Transverse colon (tissue), 4 donors: Measurements from ENCODE around the gene PRKAR1B. TPM values are rescaled to one million over a fixed set of nuclear protein-coding genes. Genes with fewer than 3 reads are reported as not detected.

Experiments used
- DNase-seq: peaks from one replicate; pipeline ENCODE4 v3.0.0-alpha.2; 2019
- H3K27ac ChIP-seq, 4 donors: fragments of 200-600 bp; sonication (generic); 2 replicates each; pipeline ENCODE4 v1.5.1; 2016 to 2018; ENCODE audit warnings: inconsistent platforms in 4 of 4
- H3K27me3 ChIP-seq: fragments of 200-600 bp; sonication (generic); 2 replicates; pipeline ENCODE4 v1.5.1; 2017; ENCODE audit warnings: inconsistent platforms
- H3K36me3 ChIP-seq, 4 donors: fragments of 200-600 bp; sonication (generic); 2 replicates each; pipeline ENCODE4 v1.5.1; 2017 to 2019; ENCODE audit warnings: inconsistent platforms in 4 of 4
- H3K4me1 ChIP-seq, 4 donors: fragments of 200-600 bp; sonication (generic); 2 replicates each; pipeline ENCODE4 v1.5.1; 2017 to 2020; ENCODE audit warnings: inconsistent platforms in 4 of 4
- H3K4me3 ChIP-seq, 4 donors: fragments of 200-600 bp; sonication (generic); 1 replicate in 1 of 4; 2 replicates in 3 of 4; pipeline versions ENCODE4 v1.5.1 to v1.6.1; 2017 to 2019; ENCODE audit warnings: inconsistent platforms in 4 of 4
- H3K9me3 ChIP-seq, 2 donors: fragments of 200-600 bp; sonication (generic); 2 replicates each; pipeline ENCODE4 v1.5.1; 2017 to 2019; ENCODE audit warnings: inconsistent platforms in 2 of 2
- EP300 ChIP-seq: sonication (generic); formaldehyde crosslinking; IDR thresholded peaks from one replicate; pipeline ENCODE4 v1.6.1; 2017; ENCODE audit warnings: antibody characterized with exemption, low read depth
- POLR2A ChIP-seq: fragments of 450-650 bp; IDR thresholded peaks from one replicate; pipeline ENCODE4 v1.6.1; 2016; ENCODE audit warnings: antibody characterized with exemption, mild to moderate bottlenecking, moderate library complexity
- POLR2AphosphoS5 ChIP-seq, 3 donors: sonication (generic); formaldehyde crosslinking; IDR thresholded peaks; one replicate each; pipeline ENCODE4 v1.6.1; 2016; ENCODE audit warnings: antibody characterized with exemption in 3 of 3
- WGBS, 2 donors: methylation state at CpG; one replicate each; pipeline ENCODE4 v1.1.5; 2018; ENCODE audit warnings: low coverage in 1 of 2; 5-methylcytosine and 5-hydroxymethylcytosine counted together
- in situ Hi-C, 4 donors: fragments of 200-750 bp; cut with MboI; loops; one replicate each; pipeline versions ENCODE4 v1.15.0 to v1.15.1; 2017; ENCODE audit warnings: low sequenced_read_pairs in 3 of 4, low pct_ligation_motif_present in 1 of 4, low pct_unique_long_range_greater_than_20kb in 1 of 4
- intact Hi-C: fragments of 100-400 bp; cut with DNase I; formaldehyde crosslinking; loops from one replicate; pipeline ENCODE4 v1.15.1; 2023; ENCODE audit warnings: low total_unique reads
- total RNA-seq, 4 donors: library from RNA; depleted of rRNA; stranded (reverse); fragments of >200 nt; gene quantifications; one replicate each; pipeline ENCODE4 v1.1.0, GENCODE V29; 2016
- TF ChIP-seq, protein P1 (sequence below), 5 experiments: fragments of 200-600 bp in 3 of 5; fragments of 450-650 bp in 2 of 5; sonication (generic) in 3 of 5; IDR thresholded peaks; 1 replicate in 2 of 5; 2 replicates in 3 of 5; pipeline ENCODE4 v1.5.1; 2016 to 2017; ENCODE audit warnings: antibody characterized with exemption in 5 of 5, inconsistent platforms in 3 of 5, mild to moderate bottlenecking in 2 of 5, moderate library complexity in 1 of 5

PRKAR1B gene
- total RNA-seq = 10 to 100 TPM; 15.7 to 53.9 (median 16.9) TPM

DNA sequence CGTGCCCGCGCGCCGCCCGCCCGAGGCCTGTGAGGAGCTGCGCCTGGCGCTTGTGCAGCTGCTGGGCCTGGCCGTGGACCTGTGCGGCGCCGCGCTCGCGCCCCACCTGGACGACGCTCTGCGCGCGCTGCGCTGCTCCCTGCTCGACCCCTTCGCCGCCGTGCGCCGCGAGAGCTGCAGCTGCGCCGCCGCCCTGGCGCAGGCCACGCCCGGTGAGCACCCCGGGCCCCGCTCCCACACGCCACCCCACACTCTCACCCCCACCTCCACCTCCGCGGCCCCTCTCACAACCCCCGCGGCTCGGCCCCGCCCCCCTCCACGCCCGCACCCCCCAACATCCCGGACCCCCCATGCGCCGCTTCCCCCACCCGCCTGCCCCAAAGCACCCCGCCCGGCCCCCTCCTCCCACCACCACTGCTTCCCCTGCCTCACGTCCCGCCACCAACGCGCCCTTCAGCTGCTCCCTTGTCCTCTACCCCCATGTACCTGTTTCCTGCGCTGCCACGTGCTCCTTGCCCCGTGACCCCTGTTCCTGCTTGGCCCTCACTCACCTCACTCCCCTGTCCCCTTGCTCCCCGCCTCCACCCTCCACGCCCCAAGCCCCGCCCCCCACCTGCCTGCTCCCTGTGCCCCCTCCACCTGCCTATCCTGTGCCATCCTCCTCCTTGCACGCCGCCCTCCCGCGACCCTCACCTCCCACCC lies at the start of gene PRKAR1B:
TSS of gene PRKAR1B (minus strand) at position 178 of the 702 bp plus-strand sequence. CDS start 15,776 bp downstream, outside the sequence.
- Histone ChIP-seq H3K9me3 (no peaks in the 10 kb centered on the region), H3K27ac (peak within 1 kb of the TSS; percentile 70 to 89 (median 80)), H3K27me3 (no peaks in the 10 kb centered on the region), H3K36me3 (peaks cover 0 to 5% (median 0%) of the 10 kb centered on the region in 4 donors), H3K4me1 (peaks cover 0 to 40% (median 22%) of the 10 kb centered on the region in 4 donors), H3K4me3 (peak within 1 kb of the TSS; percentile 74 to 99 (median 91))
- DNase-seq = peak; percentile 61
- no peak for TF ChIP-seq POLR2A
- no peak for TF ChIP-seq EP300
- no peak for TF ChIP-seq POLR2AphosphoS5 (IDR thresholded peaks at IDR 0.05)
- TF ChIP-seq, protein P1, sequence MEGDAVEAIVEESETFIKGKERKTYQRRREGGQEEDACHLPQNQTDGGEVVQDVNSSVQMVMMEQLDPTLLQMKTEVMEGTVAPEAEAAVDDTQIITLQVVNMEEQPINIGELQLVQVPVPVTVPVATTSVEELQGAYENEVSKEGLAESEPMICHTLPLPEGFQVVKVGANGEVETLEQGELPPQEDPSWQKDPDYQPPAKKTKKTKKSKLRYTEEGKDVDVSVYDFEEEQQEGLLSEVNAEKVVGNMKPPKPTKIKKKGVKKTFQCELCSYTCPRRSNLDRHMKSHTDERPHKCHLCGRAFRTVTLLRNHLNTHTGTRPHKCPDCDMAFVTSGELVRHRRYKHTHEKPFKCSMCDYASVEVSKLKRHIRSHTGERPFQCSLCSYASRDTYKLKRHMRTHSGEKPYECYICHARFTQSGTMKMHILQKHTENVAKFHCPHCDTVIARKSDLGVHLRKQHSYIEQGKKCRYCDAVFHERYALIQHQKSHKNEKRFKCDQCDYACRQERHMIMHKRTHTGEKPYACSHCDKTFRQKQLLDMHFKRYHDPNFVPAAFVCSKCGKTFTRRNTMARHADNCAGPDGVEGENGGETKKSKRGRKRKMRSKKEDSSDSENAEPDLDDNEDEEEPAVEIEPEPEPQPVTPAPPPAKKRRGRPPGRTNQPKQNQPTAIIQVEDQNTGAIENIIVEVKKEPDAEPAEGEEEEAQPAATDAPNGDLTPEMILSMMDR (IDR thresholded peaks at IDR 0.05) = no peak
- intact Hi-C loops = loop anchor here (10.0 kb wide), 1 partner anchor 212 kb away; the partner anchor contains the start of gene PDGFA
- in situ Hi-C loops = no loop called here
- 0% methylated on average over 2 to 11 of the region's 66 CpGs for WGBS, 2 donors

DNA sequence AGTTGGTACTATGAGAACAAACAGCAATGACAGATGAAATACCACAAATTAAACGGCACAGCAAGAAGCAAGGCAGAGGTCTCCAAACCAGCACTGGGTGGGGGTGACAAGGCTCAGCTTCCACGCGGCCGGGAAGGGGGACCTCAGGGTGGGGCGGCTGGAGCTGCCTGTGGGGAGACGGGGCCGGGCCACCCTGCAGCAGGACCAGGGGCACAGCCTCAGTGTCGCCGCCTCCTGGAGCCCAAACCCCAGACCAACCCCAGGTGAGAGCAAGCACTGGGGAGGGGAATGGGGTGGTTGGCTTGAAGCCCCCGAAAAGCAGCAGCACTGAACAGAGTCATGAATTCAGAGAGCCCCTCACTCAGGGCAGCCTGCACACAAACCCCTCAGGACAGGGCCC lies 49.3 kb upstream of the PRKAR1B start:
- intact Hi-C loops = loop anchor here (10.0 kb wide), 1 partner anchor 262 kb away; the partner anchor contains the start of gene PDGFA
- H3K4me1 ChIP-seq = peaks cover 3 to 15% (median 10%) of the 10 kb centered on the region in 4 donors
- no peaks in the 10 kb centered on the region for H3K9me3 ChIP-seq
- no peak for TF ChIP-seq POLR2AphosphoS5 (IDR thresholded peaks at IDR 0.05)
- no peak for TF ChIP-seq POLR2A
- TF ChIP-seq, protein P1 (IDR thresholded peaks at IDR 0.05) = no peak
- TF ChIP-seq EP300 = no peak
- no peak overlapping the region for H3K27ac ChIP-seq
- no peak overlapping the region for H3K4me3 ChIP-seq
- in situ Hi-C loops = loop anchor here in 2 of 4 donors (5.0 to 10.0 kb wide), 2 partner anchors 452 to 454 kb away; no protein-coding TSS in a partner anchor
- DNase-seq = no peak
- H3K27me3 ChIP-seq = no peaks in the 10 kb centered on the region
- peaks cover 0 to 10% (median 0%) of the 10 kb centered on the region in 4 donors for H3K36me3 ChIP-seq
- 92% methylated on average over 7 of the region's 10 CpGs; no CpG with 5 or more reads in 1 of the 2 donors for WGBS, 2 donors

DNA sequence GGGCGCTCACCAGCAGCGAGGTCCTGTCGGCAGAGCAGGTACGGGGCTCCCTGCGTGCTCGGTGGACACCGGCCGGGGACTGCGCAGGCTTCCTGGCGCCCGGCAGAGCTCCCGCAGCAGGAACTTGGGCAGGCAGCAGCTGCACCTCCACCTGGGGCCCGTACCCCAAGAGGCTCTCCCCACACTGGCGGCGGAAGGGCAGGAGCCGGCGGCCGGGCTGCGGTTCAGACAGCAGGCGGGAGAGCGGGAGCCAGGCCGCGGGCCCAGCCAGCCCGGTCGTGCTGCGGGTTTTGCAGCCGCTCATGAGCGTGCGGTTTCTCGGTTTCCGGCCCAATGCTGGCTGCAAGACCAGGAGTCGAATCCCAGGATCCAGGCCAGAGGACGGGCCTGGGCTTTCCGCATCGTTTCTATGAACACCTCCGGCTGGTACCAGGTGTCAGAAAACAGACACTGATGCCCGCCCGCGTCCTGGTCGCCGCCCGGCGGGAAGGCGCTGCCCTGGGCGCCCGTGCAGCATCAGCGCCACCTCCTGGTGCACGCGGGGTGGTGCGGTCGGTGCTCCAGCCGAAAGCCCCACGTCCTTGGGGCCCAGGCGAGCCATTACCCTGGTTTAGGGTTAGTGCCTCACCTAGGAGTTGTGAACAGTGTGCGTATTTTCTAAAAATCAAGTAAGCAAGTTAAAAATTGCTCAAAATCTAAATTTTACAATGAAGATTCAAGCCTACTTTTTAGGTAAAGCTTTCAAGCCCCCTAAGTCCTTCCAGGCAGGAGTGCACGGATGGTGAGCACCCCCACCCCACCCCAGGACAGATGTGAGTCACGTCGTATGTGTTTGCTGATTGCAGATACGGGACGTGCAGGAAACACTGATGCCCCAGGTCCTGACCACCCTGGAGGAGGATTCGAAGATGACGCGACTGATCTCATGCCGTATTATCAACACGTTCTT lies 47.4 kb upstream of the PRKAR1B start:
- Histone ChIP-seq H3K36me3 (peaks cover 0 to 10% (median 0%) of the 10 kb centered on the region in 4 donors), H3K27me3 (no peaks in the 10 kb centered on the region), H3K4me1 (peaks cover 15 to 22% (median 20%) of the 10 kb centered on the region in 4 donors), H3K27ac (no peak overlapping the region), H3K9me3 (no peaks in the 10 kb centered on the region), H3K4me3 (no peak overlapping the region)
- intact Hi-C loops (loop anchor here (1.0 to 10.0 kb wide), 2 partner anchors 260 to 441 kb away; partner anchors contain the start of gene PDGFA), in situ Hi-C loops (loop anchor here in 2 of 4 donors (5.0 to 10.0 kb wide), 2 partner anchors 450 to 452 kb away; no protein-coding TSS in a partner anchor)
- TF ChIP-seq EP300 (no peak), POLR2A (no peak), POLR2AphosphoS5 (IDR thresholded peaks at IDR 0.05) (peak in 1 of 3 donors; percentile 26)
- TF ChIP-seq, protein P1 (IDR thresholded peaks at IDR 0.05) = peak; percentile 92 to 97 (median 94)
- WGBS, 2 donors = 63 to 91% methylated on average over 10 to 45 of the region's 65 CpGs
- peak; percentile 73 for DNase-seq

DNA sequence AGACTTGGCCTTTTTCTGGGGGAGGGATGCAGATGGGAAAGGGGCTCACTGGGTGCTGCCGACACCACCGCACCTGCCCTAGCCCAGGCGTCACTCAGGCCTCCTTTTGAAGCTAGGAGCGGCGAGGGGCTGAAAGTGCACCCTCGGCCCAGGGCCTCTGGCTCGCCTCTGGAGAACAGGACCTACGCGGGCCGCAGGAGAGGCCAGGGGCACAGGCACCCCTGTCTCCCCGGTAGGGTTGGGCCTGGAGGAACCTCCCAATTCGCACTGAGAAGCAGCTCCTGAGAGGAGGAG lies 46.5 kb upstream of the PRKAR1B start:
- WGBS, 2 donors = 96% methylated on average over 12 of the region's 12 CpGs; no CpG with 5 or more reads in 1 of the 2 donors
- Histone ChIP-seq H3K4me3 (no peak overlapping the region), H3K9me3 (no peaks in the 10 kb centered on the region), H3K27ac (no peak overlapping the region), H3K36me3 (peaks cover 0 to 10% (median 0%) of the 10 kb centered on the region in 4 donors), H3K4me1 (peaks cover 15 to 22% (median 18%) of the 10 kb centered on the region in 4 donors), H3K27me3 (no peaks in the 10 kb centered on the region)
- TF ChIP-seq POLR2A = no peak
- no peak for TF ChIP-seq EP300
- TF ChIP-seq POLR2AphosphoS5 (IDR thresholded peaks at IDR 0.05) = no peak
- TF ChIP-seq, protein P1 (IDR thresholded peaks at IDR 0.05) = no peak
- in situ Hi-C loops = loop anchor here in 1 of 4 donors (10.0 kb wide), 1 partner anchor 449 kb away; no protein-coding TSS in a partner anchor
- intact Hi-C loops = loop anchor here (2.0 to 10.0 kb wide), 2 partner anchors 259 to 453 kb away; partner anchors contain the start of gene PDGFA
- DNase-seq = no peak
